Mucosa of rectum (tissue), 2 donors: ENCODE measurements around the gene TNFRSF1B.
A peak's percentile ranks its signal among the peaks of the same experiment; 100 is the strongest.

Experiments
- H3K27ac ChIP-seq, 2 donors: one replicate each; pipeline ENCODE4 v1.7.0; 2013; ENCODE audit warnings: inconsistent platforms in 2 of 2, low read depth in 2 of 2, low read length in 2 of 2
- H3K27me3 ChIP-seq, 2 donors: one replicate each; pipeline ENCODE4 v1.7.0; 2013; ENCODE audit warnings: low read length in 2 of 2; ENCODE audit not compliant: control insufficient read depth in 2 of 2, insufficient read depth in 2 of 2
- H3K36me3 ChIP-seq, 2 donors: one replicate each; pipeline ENCODE4 v1.7.0; 2013; ENCODE audit warnings: low read length in 2 of 2; ENCODE audit not compliant: control insufficient read depth in 2 of 2, insufficient read depth in 2 of 2
- H3K4me1 ChIP-seq, 2 donors: one replicate each; pipeline ENCODE4 v1.7.0; 2013; ENCODE audit warnings: low read length in 2 of 2, mild to moderate bottlenecking in 1 of 2; ENCODE audit not compliant: control insufficient read depth in 2 of 2, insufficient read depth in 2 of 2
- H3K4me3 ChIP-seq, 2 donors: one replicate each; pipeline ENCODE4 v1.7.0; 2013; ENCODE audit warnings: low read length in 2 of 2
- H3K9ac ChIP-seq, 2 donors: one replicate each; pipeline ENCODE4 v1.7.0; 2013; ENCODE audit warnings: low read length in 2 of 2, low read depth in 1 of 2, mild to moderate bottlenecking in 1 of 2
- H3K9me3 ChIP-seq, 2 donors: one replicate each; pipeline ENCODE4 v1.7.0; 2013; ENCODE audit warnings: low read length in 2 of 2; ENCODE audit not compliant: control insufficient read depth in 2 of 2
- donor health status: healthy.
- donor health status: Normal muscosa, but diverticular disease.

Gene TNFRSF1B

DNA sequence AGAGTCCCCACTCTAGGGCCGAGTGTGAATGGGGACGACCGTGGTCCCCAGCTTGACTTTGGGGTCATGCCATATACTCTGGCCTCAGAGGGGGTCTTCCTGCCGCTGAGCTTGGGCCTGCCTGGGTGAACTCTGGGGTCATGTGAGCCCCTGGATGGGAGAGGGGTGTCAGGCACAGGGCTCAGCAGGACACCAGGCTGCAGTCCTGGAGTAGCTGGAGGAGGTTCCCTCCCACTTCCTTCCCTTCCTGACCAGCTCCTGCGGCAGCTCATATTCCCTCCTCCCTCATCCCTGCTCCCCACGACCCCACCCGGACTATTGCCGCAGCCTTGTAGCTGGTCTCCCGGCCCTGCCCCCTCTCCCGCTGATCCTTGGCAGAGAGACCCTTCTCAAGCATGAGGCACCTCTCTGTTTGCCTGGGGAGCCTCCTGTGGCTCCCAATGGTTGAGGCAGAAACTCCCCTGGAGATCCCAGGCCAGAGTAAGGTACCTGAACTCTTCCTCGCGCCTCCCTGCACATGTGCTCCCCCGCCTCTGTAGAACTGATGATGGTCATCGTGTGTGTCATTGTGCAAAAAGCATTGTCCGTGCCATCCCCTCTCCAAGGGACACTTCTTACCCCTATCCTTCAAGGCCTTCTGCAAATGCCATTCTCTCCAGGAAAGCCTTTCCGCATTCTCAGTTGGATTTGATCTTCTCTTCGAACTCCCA lies 1.8 kb downstream of the TNFRSF1B start:
- no peaks in the 10 kb centered on the region for H3K27me3 ChIP-seq
- H3K4me3 ChIP-seq: peak overlapping the region; percentile 71 to 73
- peak overlapping the region; percentile 70 to 81 for H3K27ac ChIP-seq
- H3K9me3 ChIP-seq: no peaks in the 10 kb centered on the region
- H3K4me1 ChIP-seq: peaks cover 7 to 16% of the 10 kb centered on the region in 2 donors
- H3K9ac ChIP-seq: peak overlapping the region; percentile 47 to 82
- H3K36me3 ChIP-seq: no peaks in the 10 kb centered on the region

DNA sequence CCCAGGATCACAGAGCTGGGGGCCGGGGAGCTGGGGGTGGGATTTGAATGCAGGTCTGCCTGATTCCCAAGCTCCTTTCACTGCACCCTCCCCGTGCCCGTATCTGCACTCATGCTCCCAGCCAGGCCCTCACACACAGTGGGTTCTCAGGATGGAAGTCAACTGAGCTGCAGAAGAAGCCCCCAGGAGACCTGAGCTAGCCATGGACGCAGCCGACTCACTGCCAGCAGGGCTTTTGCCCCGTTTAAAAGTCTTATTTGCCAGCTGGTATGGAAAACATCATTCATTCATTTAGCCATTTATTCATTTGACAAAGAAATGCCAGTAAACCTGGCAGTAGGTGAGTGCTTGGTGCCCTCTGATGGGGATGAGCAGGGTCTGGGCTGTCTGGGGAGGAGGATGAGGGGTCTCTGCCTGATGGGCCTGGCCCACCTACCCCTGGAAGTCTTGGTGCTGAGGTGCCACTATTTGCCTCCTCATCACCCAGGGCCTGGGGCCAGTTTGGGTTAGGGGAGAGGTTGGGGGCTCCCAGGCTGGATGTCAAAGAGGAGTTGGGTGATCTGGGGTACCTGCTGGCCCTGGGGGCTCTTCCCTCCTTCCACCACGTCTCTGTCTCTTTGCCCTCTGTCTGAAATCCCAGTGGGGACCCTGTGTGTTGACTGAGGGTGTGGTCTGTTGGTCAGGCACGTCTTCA lies 2.8 kb downstream of the TNFRSF1B start:
- Histone ChIP-seq H3K27ac (peak overlapping the region in 1 of 2 donors; percentile 14), H3K36me3 (no peaks in the 10 kb centered on the region), H3K4me1 (peaks cover 11 to 19% of the 10 kb centered on the region in 2 donors), H3K9me3 (no peaks in the 10 kb centered on the region), H3K9ac (no peak overlapping the region), H3K27me3 (no peaks in the 10 kb centered on the region), H3K4me3 (peak overlapping the region in 1 of 2 donors; percentile 31)

DNA sequence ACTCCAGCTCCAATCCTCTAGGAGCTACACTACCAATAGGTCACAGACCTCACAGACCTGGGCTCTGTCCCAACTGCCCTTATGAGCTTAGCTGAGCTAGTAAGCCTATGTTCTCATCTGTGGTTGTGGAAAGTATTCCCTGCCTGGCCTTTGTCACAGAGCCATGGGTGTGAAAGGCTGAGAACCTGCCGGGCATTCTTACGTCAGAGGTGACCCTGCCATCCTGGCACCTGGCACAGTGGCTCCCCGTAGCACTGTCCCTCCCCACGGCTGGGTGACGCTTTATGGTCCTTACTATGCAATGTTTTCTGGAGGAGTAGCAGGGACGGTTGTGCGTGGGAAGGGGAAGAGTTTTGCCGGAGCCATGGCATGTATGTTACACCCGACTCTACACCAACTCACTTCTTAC lies 3.5 kb downstream of the TNFRSF1B start:
- H3K4me1 ChIP-seq: peaks cover 14 to 23% of the 10 kb centered on the region in 2 donors
- no peaks in the 10 kb centered on the region for H3K36me3 ChIP-seq
- no peak overlapping the region for H3K9ac ChIP-seq
- H3K27ac ChIP-seq: peak overlapping the region in 1 of 2 donors; percentile 14
- H3K9me3 ChIP-seq: no peaks in the 10 kb centered on the region
- no peak overlapping the region for H3K4me3 ChIP-seq
- H3K27me3 ChIP-seq: no peaks in the 10 kb centered on the region

DNA sequence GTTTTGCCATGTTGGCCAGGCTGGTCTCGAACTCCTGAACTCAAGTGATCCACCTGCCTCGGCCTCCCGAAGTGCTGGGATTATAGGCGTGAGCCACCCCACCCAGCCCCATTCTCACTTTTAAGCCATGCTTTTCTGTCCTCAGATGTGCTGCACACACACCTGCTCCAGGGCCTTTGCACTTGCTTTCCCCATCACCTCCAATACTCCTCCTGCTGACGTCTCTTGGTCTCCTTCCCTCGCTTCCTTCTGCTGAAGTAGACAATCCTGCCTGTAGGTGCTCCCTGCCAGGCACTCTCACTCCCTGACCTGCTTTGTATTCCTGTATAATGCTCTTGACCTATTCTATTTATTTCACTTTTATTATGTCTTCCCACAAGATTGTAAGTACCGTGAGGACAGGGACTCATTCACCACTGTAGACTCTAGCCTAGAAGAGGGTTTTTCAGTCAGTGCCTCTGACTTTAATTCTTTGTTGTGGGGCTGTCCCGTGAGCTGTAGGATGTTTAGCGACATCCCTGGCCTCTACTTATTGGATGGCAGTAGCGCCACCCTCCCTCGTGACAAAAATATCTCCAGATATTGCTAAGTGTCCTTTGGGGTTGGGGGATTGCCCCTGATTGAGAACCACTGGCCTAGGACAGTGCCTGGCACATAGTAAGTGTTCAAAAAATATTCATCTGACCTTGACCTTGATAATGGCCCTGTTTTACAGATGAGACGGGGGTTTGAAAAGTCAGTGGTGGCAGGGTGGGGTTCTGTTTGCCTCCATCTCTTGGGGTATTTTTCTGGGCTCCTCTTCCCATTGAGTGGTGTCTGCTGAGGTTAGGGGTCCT lies 4.6 kb downstream of the TNFRSF1B start:
- Histone ChIP-seq H3K27ac (peak overlapping the region in 1 of 2 donors; percentile 77), H3K27me3 (no peaks in the 10 kb centered on the region), H3K36me3 (no peaks in the 10 kb centered on the region), H3K9me3 (no peaks in the 10 kb centered on the region), H3K4me1 (peaks cover 15 to 23% of the 10 kb centered on the region in 2 donors), H3K4me3 (no peak overlapping the region), H3K9ac (no peak overlapping the region)

DNA sequence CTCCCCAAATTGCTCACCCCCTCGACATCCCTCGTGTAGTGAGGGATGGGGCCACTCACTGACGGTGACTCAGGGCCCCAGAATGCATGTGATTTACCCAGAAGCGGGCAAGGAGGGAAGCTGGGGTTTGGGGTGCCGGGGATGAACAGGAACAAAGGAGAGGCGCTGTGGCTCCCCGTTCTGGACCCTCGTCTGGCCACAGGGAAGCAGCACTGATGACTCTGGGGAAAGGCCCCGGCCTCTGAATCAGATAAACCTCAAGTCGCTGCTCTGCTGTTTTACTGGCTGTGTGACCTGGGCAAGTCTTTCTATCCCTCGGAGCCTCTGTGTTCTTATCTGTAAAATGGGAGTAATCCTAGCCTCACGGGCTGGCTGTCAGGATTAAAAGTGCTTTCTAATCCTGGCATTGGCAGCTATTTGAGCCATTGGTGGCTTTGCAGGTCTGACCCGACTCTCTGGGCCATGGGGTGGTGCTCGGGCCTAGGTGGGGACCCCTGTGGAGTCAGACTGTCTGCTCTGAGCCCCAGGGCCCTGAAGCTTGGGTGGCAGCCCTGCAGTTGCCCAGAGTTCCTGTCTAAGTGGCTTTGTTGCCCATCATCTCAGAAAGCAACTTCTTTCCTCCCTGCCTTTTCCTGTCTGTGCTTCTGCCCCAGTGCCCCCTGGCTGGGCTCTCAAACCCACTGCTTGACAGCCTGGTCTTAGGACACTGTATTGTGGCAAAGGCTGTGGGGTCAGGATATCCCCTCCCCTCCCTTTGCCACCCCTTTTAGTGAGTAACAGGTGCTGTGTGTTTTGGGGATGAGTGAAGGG lies 5.5 kb downstream of the TNFRSF1B start:
- H3K9ac ChIP-seq: no peak overlapping the region
- H3K4me1 ChIP-seq: peaks cover 15 to 26% of the 10 kb centered on the region in 2 donors
- H3K9me3 ChIP-seq: no peaks in the 10 kb centered on the region
- H3K4me3 ChIP-seq: no peak overlapping the region
- no peaks in the 10 kb centered on the region for H3K27me3 ChIP-seq
- peak overlapping the region; percentile 31 to 77 for H3K27ac ChIP-seq
- H3K36me3 ChIP-seq: no peaks in the 10 kb centered on the region

DNA sequence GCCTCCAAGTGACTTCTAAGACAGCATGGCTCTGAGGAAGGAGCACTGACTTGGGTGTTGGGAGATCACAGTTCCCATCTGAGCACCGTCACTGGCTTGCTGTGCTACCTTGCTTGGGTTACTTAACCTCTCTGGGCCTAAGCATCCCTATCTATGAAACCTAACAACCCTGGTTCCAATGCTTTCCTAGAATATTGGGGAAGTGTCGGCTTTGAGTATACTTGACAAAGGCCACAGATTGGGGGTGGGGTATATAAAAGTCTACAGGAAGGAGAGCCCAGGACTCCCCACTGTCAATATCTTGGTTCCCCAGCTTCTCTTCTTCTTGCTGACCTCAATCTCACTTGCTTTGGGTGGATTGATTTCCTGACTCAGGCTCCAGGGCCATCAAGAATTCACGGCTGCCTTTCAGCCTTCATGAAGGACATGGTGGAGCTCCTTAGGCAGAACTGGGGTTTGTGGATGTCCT lies 6.3 kb downstream of the TNFRSF1B start:
- Histone ChIP-seq H3K4me3 (peak overlapping the region in 1 of 2 donors; percentile 31), H3K4me1 (peaks cover 19 to 29% of the 10 kb centered on the region in 2 donors), H3K36me3 (no peaks in the 10 kb centered on the region), H3K27me3 (no peaks in the 10 kb centered on the region), H3K9me3 (no peaks in the 10 kb centered on the region), H3K27ac (peak overlapping the region; percentile 58 to 77), H3K9ac (peak overlapping the region in 1 of 2 donors; percentile 41)

DNA sequence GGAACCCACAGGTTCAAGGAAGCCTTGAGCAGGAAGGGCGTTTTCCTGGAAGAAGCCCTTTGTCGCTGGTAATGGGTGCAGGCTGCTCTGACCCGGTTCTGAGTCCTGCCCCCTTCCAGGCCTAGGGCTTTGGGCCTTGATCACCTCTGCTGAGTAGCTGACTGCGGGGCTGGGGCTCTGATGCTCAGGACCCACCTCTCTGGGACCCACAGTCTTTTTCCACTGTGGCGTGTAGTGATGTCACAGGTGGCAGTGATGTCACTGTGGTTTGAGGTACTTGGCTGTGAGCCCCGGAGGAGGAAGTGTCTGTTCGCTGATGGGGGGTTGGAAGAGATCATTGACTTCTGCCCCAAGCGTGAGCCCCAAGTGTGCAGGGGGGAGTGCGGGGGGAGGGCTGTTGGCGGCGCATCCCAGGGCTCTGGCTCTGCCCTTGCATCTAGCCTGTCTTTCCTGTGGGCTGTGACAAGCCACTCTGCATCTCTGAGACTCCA lies 6.9 kb downstream of the TNFRSF1B start:
- no peaks in the 10 kb centered on the region for H3K9me3 ChIP-seq
- H3K4me3 ChIP-seq: peak overlapping the region in 1 of 2 donors; percentile 31
- peak overlapping the region; percentile 58 to 77 for H3K27ac ChIP-seq
- no peaks in the 10 kb centered on the region for H3K27me3 ChIP-seq
- H3K36me3 ChIP-seq: no peaks in the 10 kb centered on the region
- peaks cover 22 to 30% of the 10 kb centered on the region in 2 donors for H3K4me1 ChIP-seq
- peak overlapping the region in 1 of 2 donors; percentile 41 for H3K9ac ChIP-seq

DNA sequence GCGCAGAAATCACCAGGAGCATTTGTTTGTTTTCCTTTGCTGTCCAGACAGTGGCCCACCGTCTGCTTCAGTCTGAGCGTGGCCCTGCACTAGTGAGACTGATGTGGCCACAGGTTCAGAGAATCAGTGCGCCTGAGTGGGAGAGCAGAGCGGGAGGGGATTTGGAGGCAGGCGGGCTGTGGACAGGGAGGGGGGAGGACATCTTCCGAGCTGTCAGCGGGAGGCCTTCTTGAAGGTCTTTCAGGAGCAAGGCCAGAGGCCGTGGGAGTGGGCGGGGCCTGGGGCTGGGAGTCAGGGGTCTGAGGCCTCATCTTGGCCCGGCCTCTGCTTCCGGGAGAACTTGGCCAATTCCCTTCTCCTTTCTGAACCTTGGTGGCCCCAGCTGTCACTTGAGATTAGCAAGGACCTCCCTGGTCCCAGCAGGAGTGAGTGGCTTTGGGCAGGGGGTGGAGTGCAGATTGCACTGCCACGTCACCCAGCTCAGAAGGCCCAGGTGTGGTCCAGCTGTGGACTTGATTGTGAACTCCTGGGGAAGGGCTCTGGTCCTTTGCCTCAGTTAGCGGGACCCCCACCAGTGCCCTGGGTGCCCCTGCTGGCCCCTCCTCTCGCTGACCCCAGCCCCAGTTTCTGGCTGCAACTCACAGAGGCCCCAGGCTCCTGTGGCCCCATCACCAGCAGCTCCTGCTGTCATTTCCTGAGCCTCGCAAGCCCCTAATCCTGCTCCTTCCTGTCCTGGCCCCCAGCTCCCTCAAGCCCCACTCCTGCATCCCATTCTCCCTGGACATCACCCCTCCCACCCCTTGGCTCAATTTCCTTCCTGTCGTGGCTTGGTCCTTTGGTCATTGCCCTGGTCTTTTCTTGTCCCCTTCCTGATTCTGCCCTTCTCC lies 8.4 kb downstream of the TNFRSF1B start:
- H3K27ac ChIP-seq: peak overlapping the region; percentile 34 to 52
- H3K9ac ChIP-seq: no peak overlapping the region
- H3K36me3 ChIP-seq: no peaks in the 10 kb centered on the region
- peaks cover 26 to 28% of the 10 kb centered on the region in 2 donors for H3K4me1 ChIP-seq
- H3K4me3 ChIP-seq: no peak overlapping the region
- H3K9me3 ChIP-seq: no peaks in the 10 kb centered on the region
- no peaks in the 10 kb centered on the region for H3K27me3 ChIP-seq
